HCT116 (cell line): ENCODE measurements around the gene IGFBP7. TPM values are rescaled to one million over a fixed set of nuclear protein-coding genes. Genes with fewer than 3 reads are reported as not detected.
"Not testable (repeated sequence)": the region's sequence is repeated elsewhere in the genome, so short reads cannot be mapped to it uniquely, and the experiment has no call there.

Source experiments
- ATAC-seq: fragments of 200-7000 bp; cut with Tn5 transposase; 2 replicates; pipeline ENCODE4 v1.9.1; 2020; ENCODE audit warnings: mild to moderate bottlenecking, moderate library complexity
- BruUV-seq: library from RNA; stranded (reverse); fragments of 400-500 nt; replicated peaks from 2 replicates; lab custom pipeline; 2021; lab: Mats Ljungman, UMichigan
- CTCF ChIA-PET: fragments of 300-600 bp; sonication (Branson Sonifier 250); formaldehyde crosslinking; loops from one replicate; lab custom pipeline; 2021; ENCODE audit warnings: antibody characterized with exemption; lab: Charles Lee
- POLR2A ChIA-PET: fragments of 300-600, 350-600 bp; sonication (Branson Sonifier 250); formaldehyde crosslinking; loops from one replicate; lab custom pipeline; 2021; ENCODE audit warnings: antibody characterized with exemption; lab: Charles Lee
- RAD21 ChIA-PET, 2 experiments: fragments of 300-600 bp; sonication (Branson Sonifier 250); formaldehyde crosslinking; loops; one replicate each; lab custom pipeline; 2023; ENCODE audit warnings: low total read pairs in 2 of 2; ENCODE audit not compliant: uncharacterized antibody in 2 of 2, unreplicated experiment in 2 of 2, low non-redundant PET in 1 of 2; lab: Charles Lee
- DNase-seq: peaks from one replicate; pipeline ENCODE4 v3.0.0-alpha.2; 2010; ENCODE audit warnings: low read depth, low spot score
- H2AFZ ChIP-seq: fragments of 200-600 bp; shearing (Covaris generic), sonication (generic); 2 replicates; pipeline ENCODE4 v1.6.1; 2017; ENCODE audit warnings: low read depth, mixed run types, mixed read lengths, antibody characterized with exemption, low read length; ENCODE audit not compliant: poor library complexity, severe bottlenecking
- H3K27ac ChIP-seq: 2 replicates; pipeline ENCODE4 v1.5.1; 2012; ENCODE audit warnings: low read depth, low read length
- H3K27me3 ChIP-seq: fragments of 200-600 bp; sonication (generic); 2 replicates; pipeline ENCODE4 v1.6.1; 2016; ENCODE audit warnings: mixed run types, low read length, mixed read lengths; ENCODE audit not compliant: insufficient read depth
- H3K36me3 ChIP-seq, 2 experiments: fragments of 200-500 bp in 1 of 2; fragments of 200-600 bp in 1 of 2; sonication (Bioruptor generic) in 1 of 2; sonication (generic) in 1 of 2; 2 replicates each; pipeline versions ENCODE4 v1.5.1 to v1.6.1; 2014 to 2016; ENCODE audit warnings: low read length in 2 of 2, inconsistent platforms in 1 of 2, mixed read lengths in 1 of 2, mixed run types in 1 of 2; ENCODE audit not compliant: insufficient read depth in 2 of 2, control insufficient read depth in 1 of 2
- H3K4me1 ChIP-seq, 2 experiments: fragments of 200-600 bp in 1 of 2; sonication (generic) in 1 of 2; 2 replicates each; pipeline versions ENCODE4 v1.5.1 to v1.6.1; 2012 to 2017; ENCODE audit warnings: low read length in 2 of 2, inconsistent platforms in 1 of 2, mild to moderate bottlenecking in 1 of 2, mixed read lengths in 1 of 2, mixed run types in 1 of 2, moderate library complexity in 1 of 2; ENCODE audit not compliant: insufficient read depth in 2 of 2, control insufficient read depth in 1 of 2
- H3K4me2 ChIP-seq: fragments of 200-600 bp; sonication (generic); 2 replicates; pipeline ENCODE4 v1.6.1; 2017; ENCODE audit warnings: mixed run types, low read length, mixed read lengths
- H3K4me3 ChIP-seq, 2 experiments: fragments of 200-600 bp in 1 of 2; sonication (generic) in 1 of 2; replicated peaks in 1 of 2; 2 replicates each; pipeline ENCODE4 v1.5.1; 2011 to 2016; ENCODE audit warnings: low read length in 2 of 2, control low read depth in 1 of 2, low read depth in 1 of 2, mild to moderate bottlenecking in 1 of 2, mixed read lengths in 1 of 2, mixed run types in 1 of 2
- H3K79me2 ChIP-seq: fragments of 200-600 bp; sonication (generic); 2 replicates; pipeline ENCODE4 v1.6.1; 2017; ENCODE audit warnings: mild to moderate bottlenecking, mixed run types, low read length, moderate library complexity, mixed read lengths; ENCODE audit not compliant: insufficient read depth
- H3K9ac ChIP-seq: fragments of 200-600 bp; sonication (generic); 2 replicates; pipeline ENCODE4 v1.6.1; 2016; ENCODE audit warnings: low read length, mixed read lengths
- H3K9me2 ChIP-seq: fragments of 200-600 bp; sonication (generic), shearing (Covaris generic); 2 replicates; pipeline ENCODE4 v1.6.1; 2017; ENCODE audit warnings: mixed run types, mild to moderate bottlenecking, moderate library complexity; ENCODE audit not compliant: insufficient read depth
- H3K9me3 ChIP-seq, 2 experiments: fragments of 200-500 bp in 1 of 2; fragments of 200-600 bp in 1 of 2; sonication (Bioruptor generic) in 1 of 2; sonication (generic) in 1 of 2; 2 replicates each; pipeline ENCODE4 v1.6.1; 2014 to 2017; ENCODE audit warnings: low read length in 2 of 2, mixed read lengths in 2 of 2, inconsistent platforms in 1 of 2, low read depth in 1 of 2, mild to moderate bottlenecking in 1 of 2, mixed run types in 1 of 2, moderate library complexity in 1 of 2; ENCODE audit not compliant: control insufficient read depth in 1 of 2, insufficient read depth in 1 of 2
- H4K20me1 ChIP-seq: fragments of 200-600 bp; sonication (generic), shearing (Covaris generic); 2 replicates; pipeline ENCODE4 v1.6.1; 2017; ENCODE audit warnings: mixed run types, mild to moderate bottlenecking, moderate library complexity; ENCODE audit not compliant: insufficient read depth
- CBX3 ChIP-seq: IDR thresholded peaks from 2 replicates; pipeline ENCODE4 v1.6.1; 2012; ENCODE audit warnings: low read depth
- CEBPB ChIP-seq: IDR thresholded peaks from 2 replicates; pipeline ENCODE4 v1.6.1; 2012; ENCODE audit warnings: low read depth
- EZH2 ChIP-seq: fragments of 200-600 bp; sonication (generic); IDR thresholded peaks from 2 replicates; pipeline ENCODE4 v1.6.1; 2017; ENCODE audit warnings: antibody characterized with exemption, mixed run types
- FOSL1 ChIP-seq: IDR thresholded peaks from 2 replicates; pipeline ENCODE4 v1.6.1; 2012; ENCODE audit warnings: low read depth
- POLR2A ChIP-seq: IDR thresholded peaks from 2 replicates; pipeline ENCODE4 v1.7.0; 2011; ENCODE audit warnings: borderline replicate concordance; ENCODE audit not compliant: insufficient read depth, insufficient read length; ENCODE audit errors: extremely low read depth
- SIN3A ChIP-seq: IDR thresholded peaks from 2 replicates; pipeline ENCODE4 v1.6.1; 2012; ENCODE audit warnings: low read depth
- SP1 ChIP-seq: IDR thresholded peaks from 2 replicates; pipeline ENCODE4 v1.6.1; 2012; ENCODE audit warnings: low read depth
- SRF ChIP-seq: IDR thresholded peaks from 2 replicates; pipeline ENCODE4 v1.6.1; 2012; ENCODE audit warnings: low read depth
- TCF7L2 ChIP-seq: IDR thresholded peaks from 2 replicates; pipeline ENCODE4 v1.7.0; 2011; ENCODE audit warnings: borderline replicate concordance, inconsistent platforms; ENCODE audit not compliant: insufficient read depth, insufficient read length; ENCODE audit errors: extremely low read depth
- ZFX ChIP-seq: fragments of 450-650 bp; IDR thresholded peaks from 2 replicates; pipeline ENCODE4 v1.6.1; 2017
- intact Hi-C: fragments of 100-400 bp; cut with micrococcal nuclease; formaldehyde crosslinking; loops from 2 replicates; pipeline ENCODE4 v1.10.0; 2022
- total RNA-seq: library from RNA; stranded (reverse); gene quantifications from one replicate; pipeline ENCODE4 v1.2.1, GENCODE V29; 2021; ENCODE audit not compliant: unreplicated experiment
- TF ChIP-seq, protein P1 (sequence below): IDR thresholded peaks from 2 replicates; pipeline ENCODE4 v1.6.1; 2012
- TF ChIP-seq, protein P2 (sequence below): IDR thresholded peaks from 2 replicates; pipeline ENCODE4 v1.6.1; 2012
- TF ChIP-seq, protein P3 (sequence below), 3 experiments: fragments of 200-600 bp in 1 of 3; sonication (generic) in 1 of 3; IDR thresholded peaks in 2 of 3; conservative IDR thresholded peaks in 1 of 3; 2 replicates each; pipeline ENCODE4 v1.5.1; 2012 to 2017; ENCODE audit warnings: low read depth in 2 of 3, low read length in 2 of 3, antibody characterized with exemption in 1 of 3, borderline replicate concordance in 1 of 3, control low read depth in 1 of 3, mild to moderate bottlenecking in 1 of 3, mixed read lengths in 1 of 3, mixed run types in 1 of 3, moderate library complexity in 1 of 3; ENCODE audit not compliant: insufficient read depth in 1 of 3

IGFBP7 gene
- total RNA-seq, 1 experiment from 2014 or later, result 0.91 TPM

DNA sequence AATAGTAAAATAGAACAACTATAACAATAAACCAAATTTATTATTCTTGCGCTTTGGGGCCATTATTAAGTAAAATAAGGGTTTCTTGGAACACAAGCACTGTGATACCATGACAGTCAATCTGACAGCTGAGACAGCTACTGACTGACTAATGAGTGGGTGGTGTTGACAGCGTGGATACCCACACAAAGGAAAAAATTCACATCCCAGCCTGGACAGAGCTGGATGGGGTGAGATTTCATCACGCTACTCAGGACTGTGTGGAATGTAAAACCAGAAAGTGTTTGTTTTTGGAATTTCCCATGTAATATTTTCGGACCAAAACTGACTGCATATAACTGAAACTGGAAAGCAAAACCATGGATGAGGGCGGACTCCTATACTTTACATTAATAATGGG is 48.8 kb downstream of the IGFBP7 start (continued):
- TF ChIP-seq SP1 (no peak), EZH2 (no peak), FOSL1 (no peak), POLR2A (no peak)
- TF ChIP-seq, protein P1, sequence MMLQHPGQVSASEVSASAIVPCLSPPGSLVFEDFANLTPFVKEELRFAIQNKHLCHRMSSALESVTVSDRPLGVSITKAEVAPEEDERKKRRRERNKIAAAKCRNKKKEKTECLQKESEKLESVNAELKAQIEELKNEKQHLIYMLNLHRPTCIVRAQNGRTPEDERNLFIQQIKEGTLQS, result no peak

DNA sequence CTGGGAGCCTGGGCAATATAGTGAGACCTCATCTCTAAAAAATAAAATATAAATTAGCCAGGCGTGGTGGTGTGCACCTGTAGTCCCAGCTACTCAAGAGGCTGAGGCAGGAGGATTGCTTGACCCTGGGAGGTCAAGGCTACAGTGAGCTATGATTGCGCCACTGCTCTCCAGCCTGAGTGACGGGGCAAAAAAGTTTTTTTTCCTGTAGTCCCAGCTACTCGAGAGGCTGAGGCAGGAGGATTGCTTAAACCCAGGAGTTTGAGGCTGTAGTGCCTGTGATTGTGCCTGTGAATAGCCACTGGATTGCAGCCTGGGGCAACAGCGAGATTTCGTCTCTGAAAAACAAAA is 49.5 kb downstream of the IGFBP7 start:
- H3K4me3 ChIP-seq, DNase-seq, H3K79me2 ChIP-seq, H3K27ac ChIP-seq, H3K9ac ChIP-seq, H3K4me2 ChIP-seq, H4K20me1 ChIP-seq, H3K36me3 ChIP-seq, POLR2A ChIA-PET, H3K9me2 ChIP-seq, BruUV-seq, RAD21 ChIA-PET, intact Hi-C loops, CTCF ChIA-PET, ATAC-seq, H2AFZ ChIP-seq, H3K4me1 ChIP-seq, H3K9me3 ChIP-seq: not testable (repeated sequence)
- H3K27me3 ChIP-seq, result peaks cover 32% of the 10 kb centered on the region

DNA sequence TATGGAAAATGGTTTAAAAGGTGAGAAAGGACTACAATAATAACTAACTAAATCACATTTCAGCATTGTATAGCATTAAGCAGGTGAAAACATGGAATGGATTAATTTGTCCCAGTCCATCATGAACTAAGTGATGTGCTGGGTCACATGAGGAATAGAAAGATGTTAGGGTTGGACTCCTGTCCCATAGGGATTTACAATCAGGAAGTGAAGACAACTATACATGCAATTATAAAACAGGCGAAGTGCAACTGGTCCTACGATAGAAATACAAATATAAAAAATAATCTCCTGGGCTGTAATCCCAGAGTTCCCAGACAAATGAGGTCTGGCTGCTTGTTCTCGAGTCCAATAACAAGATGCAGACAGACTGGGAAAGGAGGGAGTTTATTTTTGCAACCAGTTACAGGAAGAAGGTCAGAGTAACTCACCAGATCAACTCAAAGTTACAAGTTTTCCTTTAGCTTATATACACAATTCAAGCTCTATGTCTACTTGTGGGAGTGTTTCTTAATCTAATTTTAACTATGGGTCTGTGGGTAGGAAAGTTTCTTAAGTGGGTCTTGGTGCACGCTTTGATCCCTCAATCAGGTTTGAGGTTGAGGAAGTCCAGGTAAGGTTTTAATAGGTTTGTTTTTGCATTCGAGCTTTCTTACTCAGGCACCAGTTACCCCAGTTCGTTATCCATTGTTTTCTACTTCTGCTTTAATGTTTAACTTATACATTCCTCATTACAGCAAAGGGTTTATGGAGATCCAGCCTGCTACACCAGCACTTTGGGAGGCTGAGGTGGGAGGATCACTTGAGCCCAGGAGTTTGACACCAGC is 50.1 kb downstream of the IGFBP7 start:
- Histone ChIP-seq H3K79me2 (no peaks in the 10 kb centered on the region), H3K9me3 (no peaks in the 10 kb centered on the region), H4K20me1 (no peaks in the 10 kb centered on the region), H2AFZ (no peak overlapping the region), H3K27ac (no peak overlapping the region), H3K4me3 (no peak overlapping the region), H3K4me1 (no peaks in the 10 kb centered on the region), H3K27me3 (peaks cover 34% of the 10 kb centered on the region), H3K36me3 (no peaks in the 10 kb centered on the region), H3K9ac (no peak overlapping the region), H3K4me2 (no peak overlapping the region), H3K9me2 (no peaks in the 10 kb centered on the region)
- intact Hi-C loops, result loop anchor here (5.0 kb wide), 1 partner anchor 72 kb away; no protein-coding TSS in a partner anchor
- CTCF ChIA-PET, result no interaction called here
- RAD21 ChIA-PET, result no interaction called here
- BruUV-seq, result no TSS peak
- no peak for DNase-seq
- POLR2A ChIA-PET, result no interaction called here
- ATAC-seq, result no peak
- TF ChIP-seq CBX3, result no peak
- no peak for TF ChIP-seq SRF
- TF ChIP-seq, protein P1, result no peak
- no peak for TF ChIP-seq ZFX
- TF ChIP-seq, protein P2, sequence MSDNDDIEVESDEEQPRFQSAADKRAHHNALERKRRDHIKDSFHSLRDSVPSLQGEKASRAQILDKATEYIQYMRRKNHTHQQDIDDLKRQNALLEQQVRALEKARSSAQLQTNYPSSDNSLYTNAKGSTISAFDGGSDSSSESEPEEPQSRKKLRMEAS, result no peak
- no peak for TF ChIP-seq SIN3A
- TF ChIP-seq, protein P3, sequence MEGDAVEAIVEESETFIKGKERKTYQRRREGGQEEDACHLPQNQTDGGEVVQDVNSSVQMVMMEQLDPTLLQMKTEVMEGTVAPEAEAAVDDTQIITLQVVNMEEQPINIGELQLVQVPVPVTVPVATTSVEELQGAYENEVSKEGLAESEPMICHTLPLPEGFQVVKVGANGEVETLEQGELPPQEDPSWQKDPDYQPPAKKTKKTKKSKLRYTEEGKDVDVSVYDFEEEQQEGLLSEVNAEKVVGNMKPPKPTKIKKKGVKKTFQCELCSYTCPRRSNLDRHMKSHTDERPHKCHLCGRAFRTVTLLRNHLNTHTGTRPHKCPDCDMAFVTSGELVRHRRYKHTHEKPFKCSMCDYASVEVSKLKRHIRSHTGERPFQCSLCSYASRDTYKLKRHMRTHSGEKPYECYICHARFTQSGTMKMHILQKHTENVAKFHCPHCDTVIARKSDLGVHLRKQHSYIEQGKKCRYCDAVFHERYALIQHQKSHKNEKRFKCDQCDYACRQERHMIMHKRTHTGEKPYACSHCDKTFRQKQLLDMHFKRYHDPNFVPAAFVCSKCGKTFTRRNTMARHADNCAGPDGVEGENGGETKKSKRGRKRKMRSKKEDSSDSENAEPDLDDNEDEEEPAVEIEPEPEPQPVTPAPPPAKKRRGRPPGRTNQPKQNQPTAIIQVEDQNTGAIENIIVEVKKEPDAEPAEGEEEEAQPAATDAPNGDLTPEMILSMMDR (IDR thresholded peaks at IDR 0.05 in 2 of 3, conservative IDR thresholded peaks at IDR 0.05 in 1 of 3; ENCODE audit: borderline replicate concordance in 1 of 3, insufficient read depth in 1 of 3, low read depth in 2 of 3, low read length in 2 of 3), result no peak
- no peak for TF ChIP-seq CEBPB
- TF ChIP-seq FOSL1, result no peak
- no peak for TF ChIP-seq TCF7L2
- TF ChIP-seq POLR2A, result no peak
